ENCODE measurements around the gene MICAL1.

- TF ChIP-seq POLR2A (IDR thresholded peaks at IDR 0.05; ENCODE audit: low read length) (no peak), CTCF (IDR thresholded peaks at IDR 0.05) (no peak), PBX3 (IDR thresholded peaks at IDR 0.05) (no peak), RFX5 (IDR thresholded peaks at IDR 0.05) (no peak), CBX2 (IDR thresholded peaks at IDR 0.05; ENCODE audit: borderline replicate concordance, low read depth) (no peak), KDM1A (IDR thresholded peaks at IDR 0.05; ENCODE audit: low read depth) (no peak), MAX (IDR thresholded peaks at IDR 0.05) (no peak), CHD2 (IDR thresholded peaks at IDR 0.05; ENCODE audit: low read length, partially characterized antibody) (no peak)
These were observed 6.4 kb upstream of the MICAL1 start for GRCh38 chr6:109461733-109462526.

Measured in A549 (cell line).